ENCODE data around the gene FAM180A. TPM values are rescaled to one million over a fixed set of nuclear protein-coding genes. Genes with fewer than 3 reads are reported as not detected.

Gene FAM180A
- polyA plus RNA-seq, 1 donor from 2014 or later = not detected

DNA sequence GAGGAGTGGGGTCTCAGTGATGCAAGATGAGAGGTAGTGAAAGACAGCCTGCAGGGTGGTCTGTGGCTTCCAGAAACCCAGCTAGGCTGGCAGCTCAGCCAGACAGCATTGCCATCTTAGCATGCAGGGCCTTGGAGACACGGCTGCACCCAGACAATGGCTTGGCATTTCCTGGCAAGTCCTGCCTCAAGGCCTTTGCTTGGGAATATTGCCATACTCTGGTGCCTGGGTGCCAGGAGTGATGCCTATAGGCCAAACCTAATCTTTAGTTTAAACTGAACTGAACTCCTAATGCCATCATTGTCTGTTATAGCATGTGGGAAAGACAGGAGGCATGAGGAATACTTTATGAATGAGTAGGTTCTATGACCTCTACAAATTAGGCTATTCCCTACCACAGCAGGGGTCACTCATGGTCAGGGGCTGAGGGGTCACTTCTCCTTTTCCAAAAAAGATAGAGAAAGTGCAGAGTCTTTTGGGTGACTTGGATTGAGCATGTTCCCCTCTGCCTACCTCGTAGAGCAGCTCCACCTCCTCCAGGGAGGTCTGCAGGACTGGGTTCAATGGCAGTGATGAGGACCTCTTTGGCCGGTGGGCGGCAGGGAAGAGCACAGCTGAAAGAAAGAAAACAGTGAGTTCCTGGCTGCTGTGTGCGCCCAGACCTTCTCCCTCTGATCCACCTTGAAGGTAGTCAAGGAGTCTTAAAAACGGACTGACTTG, 11.9 kb downstream of the FAM180A start:
- H3K4me2 ChIP-seq (ENCODE audit: low read length) = no peak overlapping the region
- H3K79me2 ChIP-seq (replicated peaks; ENCODE audit: insufficient read depth, low read length) = no peaks in the 10 kb centered on the region
- no peaks in the 10 kb centered on the region for H4K20me1 ChIP-seq (ENCODE audit: insufficient read depth)
- no peak overlapping the region for H3K27ac ChIP-seq (ENCODE audit: low read length)
- no peaks in the 10 kb centered on the region for H3K36me3 ChIP-seq (ENCODE audit: insufficient read depth, low read length)
- H2AFZ ChIP-seq (ENCODE audit: low read depth, low read length) = no peak overlapping the region
- H3K27me3 ChIP-seq (ENCODE audit: insufficient read depth, low read depth, low read length) = no peaks in the 10 kb centered on the region
- H3K4me3 ChIP-seq (ENCODE audit: low read length) = no peak overlapping the region
- H3F3A ChIP-seq (ENCODE audit: insufficient read depth, low read length, poor library complexity, severe bottlenecking) = no peaks in the 10 kb centered on the region
- TF ChIP-seq CTCF (IDR thresholded peaks at IDR 0.05; ENCODE audit: poor library complexity, severe bottlenecking) (no peak), RAD21 (conservative IDR thresholded peaks at IDR 0.05) (no peak), EP300 (conservative IDR thresholded peaks at IDR 0.05; ENCODE audit: poor library complexity, severe bottlenecking) (no peak), SMC3 (conservative IDR thresholded peaks at IDR 0.05; ENCODE audit: poor library complexity) (no peak), TAF1 (IDR thresholded peaks at IDR 0.05; ENCODE audit: low read depth) (no peak), EZH2 (IDR thresholded peaks at IDR 0.05; ENCODE audit: borderline replicate concordance, insufficient read depth, low read length, poor library complexity, severe bottlenecking) (no peak), POLR2AphosphoS5 (IDR thresholded peaks at IDR 0.05) (no peak), MXI1 (conservative IDR thresholded peaks at IDR 0.05; ENCODE audit: poor library complexity, severe bottlenecking) (no peak)
- TF ChIP-seq, protein P1, sequence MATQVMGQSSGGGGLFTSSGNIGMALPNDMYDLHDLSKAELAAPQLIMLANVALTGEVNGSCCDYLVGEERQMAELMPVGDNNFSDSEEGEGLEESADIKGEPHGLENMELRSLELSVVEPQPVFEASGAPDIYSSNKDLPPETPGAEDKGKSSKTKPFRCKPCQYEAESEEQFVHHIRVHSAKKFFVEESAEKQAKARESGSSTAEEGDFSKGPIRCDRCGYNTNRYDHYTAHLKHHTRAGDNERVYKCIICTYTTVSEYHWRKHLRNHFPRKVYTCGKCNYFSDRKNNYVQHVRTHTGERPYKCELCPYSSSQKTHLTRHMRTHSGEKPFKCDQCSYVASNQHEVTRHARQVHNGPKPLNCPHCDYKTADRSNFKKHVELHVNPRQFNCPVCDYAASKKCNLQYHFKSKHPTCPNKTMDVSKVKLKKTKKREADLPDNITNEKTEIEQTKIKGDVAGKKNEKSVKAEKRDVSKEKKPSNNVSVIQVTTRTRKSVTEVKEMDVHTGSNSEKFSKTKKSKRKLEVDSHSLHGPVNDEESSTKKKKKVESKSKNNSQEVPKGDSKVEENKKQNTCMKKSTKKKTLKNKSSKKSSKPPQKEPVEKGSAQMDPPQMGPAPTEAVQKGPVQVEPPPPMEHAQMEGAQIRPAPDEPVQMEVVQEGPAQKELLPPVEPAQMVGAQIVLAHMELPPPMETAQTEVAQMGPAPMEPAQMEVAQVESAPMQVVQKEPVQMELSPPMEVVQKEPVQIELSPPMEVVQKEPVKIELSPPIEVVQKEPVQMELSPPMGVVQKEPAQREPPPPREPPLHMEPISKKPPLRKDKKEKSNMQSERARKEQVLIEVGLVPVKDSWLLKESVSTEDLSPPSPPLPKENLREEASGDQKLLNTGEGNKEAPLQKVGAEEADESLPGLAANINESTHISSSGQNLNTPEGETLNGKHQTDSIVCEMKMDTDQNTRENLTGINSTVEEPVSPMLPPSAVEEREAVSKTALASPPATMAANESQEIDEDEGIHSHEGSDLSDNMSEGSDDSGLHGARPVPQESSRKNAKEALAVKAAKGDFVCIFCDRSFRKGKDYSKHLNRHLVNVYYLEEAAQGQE (IDR thresholded peaks at IDR 0.05; ENCODE audit: borderline replicate concordance) = no peak
- H3K9me3 ChIP-seq (ENCODE audit: low read length) = no peaks in the 10 kb centered on the region
- H3K9ac ChIP-seq (ENCODE audit: low read length) = no peak overlapping the region
- H3K9me2 ChIP-seq (ENCODE audit: insufficient read depth, low read length) = no peaks in the 10 kb centered on the region

DNA sequence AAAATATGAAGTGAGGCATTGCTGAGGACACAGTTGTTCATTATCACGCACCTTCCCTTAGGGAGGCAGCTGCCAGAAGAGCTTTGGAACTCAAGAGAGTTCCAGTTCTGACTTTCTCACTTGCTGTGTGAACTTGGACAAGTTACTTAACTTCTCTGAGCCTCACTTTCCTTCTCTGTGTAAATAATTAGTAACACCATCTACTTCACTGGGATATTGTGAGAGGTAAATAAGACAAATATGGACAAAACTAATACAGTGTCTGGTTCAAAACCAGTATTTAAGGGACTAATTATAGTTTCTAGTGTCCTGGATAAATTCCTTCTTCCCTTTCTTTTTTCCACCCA, 14.3 kb downstream of the FAM180A start:
- H3K27ac ChIP-seq (ENCODE audit: low read length) = no peak overlapping the region

More for the DNA sequence above, 14.3 kb downstream of the FAM180A start:
- no peak overlapping the region for H3K4me2 ChIP-seq (ENCODE audit: low read length)
- no peaks in the 10 kb centered on the region for H4K20me1 ChIP-seq (ENCODE audit: insufficient read depth)
- H3K9me3 ChIP-seq (ENCODE audit: low read length) = no peaks in the 10 kb centered on the region
- no peak overlapping the region for H2AFZ ChIP-seq (ENCODE audit: low read depth, low read length)
- H3K9ac ChIP-seq (ENCODE audit: low read length) = no peak overlapping the region
- H3K79me2 ChIP-seq (replicated peaks; ENCODE audit: insufficient read depth, low read length) = no peaks in the 10 kb centered on the region
- no peak overlapping the region for H3K4me3 ChIP-seq (ENCODE audit: low read length)
- H3F3A ChIP-seq (ENCODE audit: insufficient read depth, low read length, poor library complexity, severe bottlenecking) = no peaks in the 10 kb centered on the region
- no peaks in the 10 kb centered on the region for H3K36me3 ChIP-seq (ENCODE audit: insufficient read depth, low read length)
- no peaks in the 10 kb centered on the region for H3K27me3 ChIP-seq (ENCODE audit: insufficient read depth, low read depth, low read length)
- no peaks in the 10 kb centered on the region for H3K9me2 ChIP-seq (ENCODE audit: insufficient read depth, low read length)
- TF ChIP-seq POLR2AphosphoS5 (IDR thresholded peaks at IDR 0.05) = no peak
- no peak for TF ChIP-seq SMC3 (conservative IDR thresholded peaks at IDR 0.05; ENCODE audit: poor library complexity)
- TF ChIP-seq TAF1 (IDR thresholded peaks at IDR 0.05; ENCODE audit: low read depth) = no peak
- no peak for TF ChIP-seq EP300 (conservative IDR thresholded peaks at IDR 0.05; ENCODE audit: poor library complexity, severe bottlenecking)
- no peak for TF ChIP-seq RAD21 (conservative IDR thresholded peaks at IDR 0.05)
- no peak for TF ChIP-seq CTCF (IDR thresholded peaks at IDR 0.05; ENCODE audit: poor library complexity, severe bottlenecking)
- TF ChIP-seq MXI1 (conservative IDR thresholded peaks at IDR 0.05; ENCODE audit: poor library complexity, severe bottlenecking) = no peak
- no peak for TF ChIP-seq EZH2 (IDR thresholded peaks at IDR 0.05; ENCODE audit: borderline replicate concordance, insufficient read depth, low read length, poor library complexity, severe bottlenecking)
- TF ChIP-seq, protein P1 (IDR thresholded peaks at IDR 0.05; ENCODE audit: borderline replicate concordance) = no peak
